Measurements from ENCODE around the gene KCNG2.

GRCh38 chr18:79912994-79913831 lies 115.5 kb downstream of the KCNG2 start:
- TF ChIP-seq POLR2A (IDR thresholded peaks at IDR 0.05) (no peak), POLR2AphosphoS5 (IDR thresholded peaks at IDR 0.05) (no peak), EP300 (IDR thresholded peaks at IDR 0.05) (no peak)
- TF ChIP-seq, protein P1, sequence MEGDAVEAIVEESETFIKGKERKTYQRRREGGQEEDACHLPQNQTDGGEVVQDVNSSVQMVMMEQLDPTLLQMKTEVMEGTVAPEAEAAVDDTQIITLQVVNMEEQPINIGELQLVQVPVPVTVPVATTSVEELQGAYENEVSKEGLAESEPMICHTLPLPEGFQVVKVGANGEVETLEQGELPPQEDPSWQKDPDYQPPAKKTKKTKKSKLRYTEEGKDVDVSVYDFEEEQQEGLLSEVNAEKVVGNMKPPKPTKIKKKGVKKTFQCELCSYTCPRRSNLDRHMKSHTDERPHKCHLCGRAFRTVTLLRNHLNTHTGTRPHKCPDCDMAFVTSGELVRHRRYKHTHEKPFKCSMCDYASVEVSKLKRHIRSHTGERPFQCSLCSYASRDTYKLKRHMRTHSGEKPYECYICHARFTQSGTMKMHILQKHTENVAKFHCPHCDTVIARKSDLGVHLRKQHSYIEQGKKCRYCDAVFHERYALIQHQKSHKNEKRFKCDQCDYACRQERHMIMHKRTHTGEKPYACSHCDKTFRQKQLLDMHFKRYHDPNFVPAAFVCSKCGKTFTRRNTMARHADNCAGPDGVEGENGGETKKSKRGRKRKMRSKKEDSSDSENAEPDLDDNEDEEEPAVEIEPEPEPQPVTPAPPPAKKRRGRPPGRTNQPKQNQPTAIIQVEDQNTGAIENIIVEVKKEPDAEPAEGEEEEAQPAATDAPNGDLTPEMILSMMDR (IDR thresholded peaks at IDR 0.05): no peak

All from gastroesophageal sphincter (tissue), 3 donors.